H1 (cell line): ENCODE measurements around the gene B3GNT2. TPM values are rescaled to one million over a fixed set of nuclear protein-coding genes. Genes with fewer than 3 reads are reported as not detected.

ENCODE experiments used
- CTCF ChIA-PET: fragments of 300-600 bp; sonication (Branson Sonifier 250); formaldehyde crosslinking; loops from one replicate; lab custom pipeline; 2021; ENCODE audit not compliant: partially characterized antibody; lab: Charles Lee
- POLR2A ChIA-PET: fragments of 300-600 bp; sonication (Branson Sonifier 250); formaldehyde crosslinking; loops from one replicate; lab custom pipeline; 2021; ENCODE audit warnings: inconsistent platforms; ENCODE audit not compliant: partially characterized antibody; lab: Charles Lee
- DNase-seq, 2 experiments: peaks; one replicate each; pipeline versions ENCODE4 v3.0.0 to v3.0.0-alpha.2; 2010 to 2022; ENCODE audit warnings: low spot score in 2 of 2, low read depth in 1 of 2, mixed read lengths in 1 of 2
- FAIRE-seq: peaks from 2 replicates; lab custom pipeline; 2011; peaks lifted over from hg19 to GRCh38; lab: Jason Lieb, UNC
- H2AFZ ChIP-seq: 2 replicates; pipeline ENCODE4 v1.8.1; 2012; ENCODE audit warnings: low read length, inconsistent platforms
- H2AK5ac ChIP-seq: 2 replicates; pipeline ENCODE4 v1.6.1; 2013; ENCODE audit warnings: low read depth, low read length
- H2BK120ac ChIP-seq: replicated peaks from 2 replicates; pipeline ENCODE3; 2013; ENCODE audit warnings: low read depth, low read length, inconsistent platforms
- H2BK12ac ChIP-seq: 2 replicates; pipeline ENCODE4 v1.6.1; 2013; ENCODE audit warnings: low read depth, low read length
- H2BK15ac ChIP-seq: 2 replicates; pipeline ENCODE4 v1.6.1; 2013; ENCODE audit warnings: low read length
- H2BK20ac ChIP-seq: 2 replicates; pipeline ENCODE4 v1.6.1; 2013; ENCODE audit warnings: low read length
- H2BK5ac ChIP-seq: 2 replicates; pipeline ENCODE4 v1.6.1; 2013; ENCODE audit warnings: low read depth, low read length
- H3K14ac ChIP-seq: 2 replicates; pipeline ENCODE4 v1.6.1; 2013; ENCODE audit warnings: inconsistent platforms; ENCODE audit not compliant: insufficient read length
- H3K18ac ChIP-seq: 2 replicates; pipeline ENCODE4 v1.6.1; 2013; ENCODE audit warnings: low read length; ENCODE audit errors: extremely low read depth
- H3K23ac ChIP-seq: 2 replicates; pipeline ENCODE4 v1.6.1; 2013; ENCODE audit warnings: inconsistent platforms; ENCODE audit not compliant: insufficient read length
- H3K23me2 ChIP-seq: 2 replicates; pipeline ENCODE4 v1.6.1; 2013; ENCODE audit warnings: low read depth, low read length
- H3K27ac ChIP-seq: 2 replicates; pipeline ENCODE4 v1.6.1; 2011; ENCODE audit warnings: low read depth, low read length, inconsistent platforms
- H3K27me3 ChIP-seq, 4 experiments: replicated peaks in 1 of 4; 1 replicate in 1 of 4; 2 replicates in 3 of 4; pipeline versions ENCODE4 v1.6.1 to v1.8.1; 2011 to 2013; ENCODE audit warnings: low read length in 3 of 4, mild to moderate bottlenecking in 3 of 4, inconsistent platforms in 2 of 4, mixed read lengths in 2 of 4, moderate library complexity in 1 of 4; ENCODE audit not compliant: control insufficient read depth in 3 of 4, insufficient read depth in 3 of 4; ENCODE audit errors: extremely low read depth in 1 of 4
- H3K36me3 ChIP-seq, 4 experiments: 2 replicates each; pipeline versions ENCODE4 v1.6.1 to v1.8.1; 2011 to 2013; ENCODE audit warnings: mild to moderate bottlenecking in 4 of 4, low read length in 3 of 4, moderate library complexity in 2 of 4, control low read depth in 1 of 4, inconsistent platforms in 1 of 4; ENCODE audit not compliant: insufficient read depth in 4 of 4, control insufficient read depth in 2 of 4
- H3K4ac ChIP-seq: replicated peaks from 2 replicates; pipeline ENCODE3; 2013; ENCODE audit warnings: low read length, low read depth, mixed read lengths, inconsistent platforms; ENCODE audit not compliant: insufficient read length
- H3K4me1 ChIP-seq, 4 experiments: replicated peaks in 1 of 4; 1 replicate in 1 of 4; 2 replicates in 3 of 4; pipeline versions ENCODE4 v1.6.1 to v1.8.1; 2011 to 2013; ENCODE audit warnings: low read length in 3 of 4, inconsistent platforms in 2 of 4, mixed read lengths in 1 of 4; ENCODE audit not compliant: insufficient read depth in 4 of 4, control insufficient read depth in 3 of 4
- H3K4me2 ChIP-seq, 2 experiments: 2 replicates each; pipeline versions ENCODE4 v1.6.1 to v1.8.1; 2011 to 2013; ENCODE audit warnings: low read depth in 2 of 2, low read length in 2 of 2, control low read depth in 1 of 2, inconsistent platforms in 1 of 2, mild to moderate bottlenecking in 1 of 2; ENCODE audit not compliant: insufficient read depth in 1 of 2
- H3K4me3 ChIP-seq, 4 experiments: fragments of 200-600, 300-600 bp in 1 of 4; sonication (generic), shearing (Covaris generic), sonication (Bioruptor Twin) in 1 of 4; 2 replicates each; pipeline versions ENCODE4 v1.5.1 to v1.8.1; 2011 to 2016; ENCODE audit warnings: low read length in 4 of 4, low read depth in 3 of 4, control low read depth in 2 of 4, inconsistent platforms in 2 of 4, mild to moderate bottlenecking in 2 of 4, mixed read lengths in 1 of 4, moderate library complexity in 1 of 4; ENCODE audit not compliant: insufficient read depth in 2 of 4; ENCODE audit errors: extremely low read depth in 1 of 4
- H3K56ac ChIP-seq: replicated peaks from 2 replicates; pipeline ENCODE3; 2013; ENCODE audit warnings: low read depth, mild to moderate bottlenecking, mixed read lengths, low read length, inconsistent platforms; ENCODE audit not compliant: insufficient read length
- H3K79me1 ChIP-seq: 2 replicates; pipeline ENCODE4 v1.6.1; 2013; ENCODE audit warnings: low read depth, low read length, control low read depth
- H3K79me2 ChIP-seq, 2 experiments: 2 replicates each; pipeline versions ENCODE4 v1.6.1 to v1.8.1; 2012 to 2013; ENCODE audit warnings: low read length in 2 of 2, mild to moderate bottlenecking in 2 of 2, inconsistent platforms in 1 of 2; ENCODE audit not compliant: insufficient read depth in 2 of 2, control insufficient read depth in 1 of 2
- H3K9ac ChIP-seq, 4 experiments: replicated peaks in 1 of 4; 1 replicate in 1 of 4; 2 replicates in 3 of 4; pipeline versions ENCODE4 v1.6.1 to v1.8.1; 2011 to 2013; ENCODE audit warnings: low read depth in 3 of 4, low read length in 3 of 4, control low read depth in 2 of 4, mild to moderate bottlenecking in 2 of 4, moderate library complexity in 2 of 4, inconsistent platforms in 1 of 4; ENCODE audit errors: extremely low read depth in 1 of 4
- H3K9me3 ChIP-seq, 2 experiments: 2 replicates each; pipeline versions ENCODE4 v1.6.1 to v1.8.1; 2012 to 2013; ENCODE audit warnings: mild to moderate bottlenecking in 2 of 2, moderate library complexity in 2 of 2, control low read depth in 1 of 2, inconsistent platforms in 1 of 2, low read depth in 1 of 2, low read length in 1 of 2, mixed read lengths in 1 of 2; ENCODE audit not compliant: insufficient read depth in 2 of 2
- H4K20me1 ChIP-seq, 2 experiments: replicated peaks in 1 of 2; 2 replicates each; pipeline versions ENCODE3 to v1.8.1; 2011 to 2013; ENCODE audit warnings: inconsistent platforms in 2 of 2, low read length in 2 of 2, mild to moderate bottlenecking in 1 of 2; ENCODE audit not compliant: insufficient read depth in 2 of 2, control insufficient read depth in 1 of 2
- H4K5ac ChIP-seq: 2 replicates; pipeline ENCODE4 v1.6.1; 2013; ENCODE audit warnings: low read length, low read depth, mixed read lengths, inconsistent platforms; ENCODE audit not compliant: insufficient read length
- H4K8ac ChIP-seq: 2 replicates; pipeline ENCODE4 v1.8.0; 2013; ENCODE audit warnings: mild to moderate bottlenecking, moderate library complexity, low read length, inconsistent platforms; ENCODE audit not compliant: insufficient read depth; ENCODE audit errors: extremely low read depth
- H4K91ac ChIP-seq: replicated peaks from 2 replicates; pipeline ENCODE3; 2013; ENCODE audit warnings: low read length, mixed read lengths, inconsistent platforms; ENCODE audit not compliant: insufficient read length
- BACH1 ChIP-seq: IDR thresholded peaks from 2 replicates; pipeline ENCODE4 v1.6.1; 2012; ENCODE audit warnings: low read length, improper control_type of control experiment
- CBX5 ChIP-seq: fragments of 300-800, 300-1000 bp; sonication (generic); IDR thresholded peaks from 2 replicates; pipeline ENCODE4 v1.7.1; 2016; ENCODE audit warnings: antibody characterized with exemption, low read length, low read depth
- CREB1 ChIP-seq: IDR thresholded peaks from 2 replicates; pipeline ENCODE4 v1.6.1; 2012; ENCODE audit warnings: inconsistent platforms
- EP300 ChIP-seq, 2 experiments: IDR thresholded peaks; 1 replicate in 1 of 2; 2 replicates in 1 of 2; pipeline ENCODE4 v1.6.1; 2011 to 2012; ENCODE audit warnings: low read depth in 2 of 2, low read length in 2 of 2, mild to moderate bottlenecking in 2 of 2, borderline replicate concordance in 1 of 2, inconsistent platforms in 1 of 2, moderate library complexity in 1 of 2
- EZH2 ChIP-seq: fragments of 200-600 bp; sonication (generic); IDR thresholded peaks from 2 replicates; pipeline ENCODE4 v1.7.1; 2012; ENCODE audit warnings: low read depth, mild to moderate bottlenecking, moderate library complexity, low read length, inconsistent platforms; ENCODE audit not compliant: severe bottlenecking
- KDM1A ChIP-seq: fragments of 200-600, 300-600 bp; sonication (generic); IDR thresholded peaks from 2 replicates; pipeline ENCODE4 v1.7.1; 2016; ENCODE audit warnings: mild to moderate bottlenecking, low read length, borderline replicate concordance
- RXRA ChIP-seq: IDR thresholded peaks from 2 replicates; pipeline ENCODE4 v1.6.1; 2011; ENCODE audit warnings: low read depth, mild to moderate bottlenecking, low read length, moderate library complexity; ENCODE audit not compliant: insufficient read depth
- SAP30 ChIP-seq: fragments of 300-600 bp; sonication (generic); IDR thresholded peaks from 2 replicates; pipeline ENCODE4 v1.7.1; 2012; ENCODE audit warnings: low read length, moderate library complexity, mild to moderate bottlenecking, inconsistent platforms; ENCODE audit not compliant: insufficient read depth, insufficient replicate concordance
- SIN3A ChIP-seq, 2 experiments: IDR thresholded peaks in 1 of 2; conservative IDR thresholded peaks in 1 of 2; 2 replicates each; pipeline ENCODE4 v1.6.1; 2011 to 2012; ENCODE audit warnings: low read length in 2 of 2, improper control_type of control experiment in 1 of 2, low read depth in 1 of 2, mild to moderate bottlenecking in 1 of 2
- SIX5 ChIP-seq: IDR thresholded peaks from 2 replicates; pipeline ENCODE4 v1.6.1; 2011; ENCODE audit warnings: mild to moderate bottlenecking, low read depth, low read length
- SP1 ChIP-seq: IDR thresholded peaks from 2 replicates; pipeline ENCODE4 v1.6.1; 2011; ENCODE audit warnings: low read depth, low read length
- WGBS, 2 experiments: shearing (Covaris generic) in 1 of 2; methylation state at CpG; one replicate each; pipeline versions ENCODE4 v1.1.6 to v1.1.7; 2013 to 2015; ENCODE audit warnings: low lambda C conversion rate in 2 of 2, mixed read lengths in 2 of 2, inconsistent platforms in 1 of 2, low coverage in 1 of 2, missing lambda C conversion rate in 1 of 2; ENCODE audit not compliant: insufficient replicate concordance in 2 of 2, insufficient coverage in 1 of 2, insufficient read length in 1 of 2; ENCODE audit errors: extremely low coverage in 1 of 2, missing lambda C conversion rate in 1 of 2; 5-methylcytosine and 5-hydroxymethylcytosine counted together
- polyA plus RNA-seq, 7 experiments: library from polyadenylated mRNA; depleted of rRNA in 3 of 7; stranded (reverse) in 5 of 7; unstranded in 2 of 7; fragments of >200 nt in 5 of 7; fragments of 200-250 nt in 2 of 7; gene quantifications; 1 replicate in 5 of 7; 2 replicates in 1 of 7; 4 replicates in 1 of 7; pipeline versions ENCODE4 v1.2.1 to v1.2.3, GENCODE V29; 2011 to 2013; ENCODE audit warnings: missing spikeins in 2 of 7, mixed read lengths in 2 of 7
- total RNA-seq: library from RNA; stranded (reverse); fragmentation: NEBNext Ultra II Directional; extraction: Animal tissue kit (Norgen Biotek cat#: 25700); gene quantifications from 2 replicates; pipeline ENCODE4 v1.2.1, GENCODE V29; 2021

The B3GNT2 gene
- total and polyA plus RNA-seq, 2 of the 8 experiments (the other 6 are each of a cell fraction or from before 2014, with no cell fraction given), result 20.1 to 40.8 TPM

GRCh38 chr2:62222171-62222570 is 26.3 kb downstream of the B3GNT2 start:
- no peak overlapping the region for H4K8ac ChIP-seq
- no peak overlapping the region for H2BK5ac ChIP-seq
- H2AFZ ChIP-seq, result no peak overlapping the region
- FAIRE-seq (no peak), DNase-seq (no peak)
- H3K23ac ChIP-seq, result no peak overlapping the region
- no peaks in the 10 kb centered on the region for H3K23me2 ChIP-seq
- WGBS, 2 experiments, result 95% methylated on average over 12 of the region's 12 CpGs; no CpG with 5 or more reads in 1 of the 2 experiments
- H4K91ac ChIP-seq, result no peak overlapping the region
- no peak overlapping the region for H3K4me2 ChIP-seq
- H3K79me1 ChIP-seq, result peaks cover 6% of the 10 kb centered on the region
- no peaks in the 10 kb centered on the region; a peak in 1 of 4 replicates for H3K9me3 ChIP-seq
- no peak overlapping the region for H3K56ac ChIP-seq
- peaks cover 27 to 94% of the 10 kb centered on the region in 2 experiments for H3K79me2 ChIP-seq
- no peak overlapping the region for H2BK20ac ChIP-seq
- H2BK12ac ChIP-seq, result no peak overlapping the region
- H3K36me3 ChIP-seq, result peaks cover 3 to 45% (median 13%) of the 10 kb centered on the region in 4 experiments; a peak in 5 of 8 replicates
- no peak overlapping the region for H3K9ac ChIP-seq
- H3K27me3 ChIP-seq, result no peaks in the 10 kb centered on the region
- H3K4me3 ChIP-seq, result no peak overlapping the region
- H2BK120ac ChIP-seq, result no peak overlapping the region
- H3K27ac ChIP-seq, result no peak overlapping the region
- H3K14ac ChIP-seq, result no peak overlapping the region
- no peak overlapping the region for H2AK5ac ChIP-seq
- H3K4ac ChIP-seq, result no peak overlapping the region
- peaks cover 0 to 4% (median 3%) of the 10 kb centered on the region in 4 experiments; a peak in 2 of 7 replicates for H3K4me1 ChIP-seq
- H2BK15ac ChIP-seq, result no peak overlapping the region
- H4K5ac ChIP-seq, result no peak overlapping the region
- ChIA-PET CTCF (interaction anchor here (0.5 kb wide), 1 partner anchor 186 kb away, joined by 3 read pairs; no protein-coding TSS in a partner anchor), POLR2A (no interaction called here)
- peaks cover 3% of the 10 kb centered on the region in 2 experiments for H4K20me1 ChIP-seq
- no peak overlapping the region for H3K18ac ChIP-seq
- TF ChIP-seq EZH2 (no peak), CREB1 (no peak), KDM1A (no peak), BACH1 (no peak), SAP30 (no peak), RXRA (no peak), EP300 (IDR thresholded peaks at IDR 0.05; ENCODE audit: borderline replicate concordance in 1 of 2, low read depth in 2 of 2, low read length in 2 of 2) (no peak), SIN3A (conservative IDR thresholded peaks at IDR 0.05 in 1 of 2, IDR thresholded peaks at IDR 0.05 in 1 of 2; ENCODE audit: low read depth in 1 of 2, low read length in 2 of 2) (no peak), CBX5 (no peak), SP1 (no peak), SIX5 (no peak)
